ENCODE results near the gene CAPN14.

DNA sequence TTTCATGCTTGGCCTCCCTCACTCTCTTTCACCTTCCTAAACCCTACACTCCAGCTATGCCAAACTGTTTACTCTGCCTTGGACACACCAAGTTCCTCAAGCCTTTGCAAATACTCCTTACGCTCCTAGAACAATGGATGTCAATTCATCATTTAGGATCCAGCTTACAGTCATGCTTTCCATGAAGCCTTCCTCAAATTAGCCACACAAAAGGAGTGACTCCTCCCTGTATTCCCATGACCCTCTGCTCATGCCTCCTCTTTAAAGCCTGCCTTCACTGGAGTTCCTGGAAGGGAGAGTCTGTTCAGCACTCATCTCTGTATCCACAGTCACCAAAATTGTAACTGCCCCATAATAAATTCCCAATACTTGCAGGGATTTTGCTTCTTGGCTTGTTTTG, 15.9 kb upstream of the CAPN14 start:
- TF ChIP-seq POLR2A (IDR thresholded peaks at IDR 0.05; ENCODE audit: low read depth, low read length) (no peak), TAF1 (IDR thresholded peaks at IDR 0.05; ENCODE audit: low read depth, low read length) (no peak)

Data from GM12891 (cell line).